HG02973 (cell line): ENCODE results near the gene APBB2.
"Not testable (repeated sequence)": the region's sequence is repeated elsewhere in the genome, so short reads cannot be mapped to it uniquely, and the experiment has no call there.

Experiments
- ATAC-seq: cut with Tn5 transposase; IDR thresholded peaks from one replicate; pipeline ENCODE4 v1.9.1; 2021; ENCODE audit warnings: moderate library complexity; ENCODE audit not compliant: unreplicated experiment

The APBB2 gene

DNA sequence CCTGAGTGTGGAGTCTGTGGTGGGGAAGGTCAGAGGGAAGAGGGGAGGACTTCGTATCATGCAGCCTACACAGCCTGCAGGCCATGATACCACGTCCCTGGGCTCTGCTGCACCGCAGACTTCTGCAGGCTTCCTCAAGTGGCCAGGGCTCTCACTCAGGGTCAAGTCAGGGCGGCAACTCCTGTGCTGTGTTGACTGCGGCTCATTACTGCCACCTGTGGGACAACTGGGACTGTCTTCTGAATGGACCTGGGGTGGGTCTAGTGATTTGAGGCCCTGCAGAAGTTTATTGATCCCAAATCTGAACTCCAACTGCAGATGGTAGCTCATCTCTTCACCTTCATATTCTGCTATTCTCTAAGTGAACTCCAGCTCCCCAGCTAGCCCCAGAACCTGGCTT is 297.5 kb downstream of the APBB2 start:
- ATAC-seq: peak; percentile 92

GRCh38 chr4:40916218-40916555 is 298.2 kb downstream of the APBB2 start:
- no peak for ATAC-seq

DNA sequence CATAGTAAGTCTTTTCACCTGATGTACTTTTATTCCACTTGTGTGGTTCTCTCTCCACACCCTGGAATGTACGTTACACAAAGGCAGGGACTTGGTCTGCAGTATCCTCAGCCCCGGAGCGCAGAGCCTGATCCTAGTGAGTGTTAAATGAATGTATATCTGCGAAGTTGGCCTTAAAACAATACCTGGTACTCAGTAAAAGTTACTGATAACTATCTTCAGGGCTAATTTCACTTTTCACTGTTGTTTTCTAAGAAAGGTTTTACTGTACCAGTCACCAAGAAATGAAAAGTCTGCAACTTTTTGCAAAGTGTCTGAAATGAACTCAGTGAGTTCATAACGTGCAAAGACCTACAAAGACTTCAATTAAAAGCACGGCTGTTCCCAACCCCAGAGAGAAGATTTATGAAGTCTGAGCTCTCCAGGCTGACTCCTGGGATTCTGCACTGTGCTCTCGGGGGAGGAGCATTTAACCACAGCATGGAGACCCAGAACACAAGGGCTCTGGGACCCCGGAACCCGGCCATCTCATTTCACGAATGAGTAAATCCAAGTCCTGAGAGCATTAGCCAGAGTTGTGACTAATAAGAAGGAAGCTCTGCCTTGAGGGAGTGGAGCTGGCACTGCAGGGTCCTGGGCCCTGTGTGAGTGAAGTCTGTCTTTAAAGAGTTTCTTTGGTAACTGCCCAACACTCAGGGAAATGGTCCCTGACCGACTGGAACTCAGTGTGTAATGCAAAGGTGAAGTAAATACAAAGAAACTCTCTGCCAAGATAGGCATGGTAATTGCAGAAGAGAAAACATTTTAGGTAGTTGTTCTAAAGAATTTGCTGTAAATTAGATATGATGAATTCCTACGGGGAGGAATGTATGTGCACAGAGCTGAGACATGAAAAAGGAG is 298.8 kb downstream of the APBB2 start:
- no peak for ATAC-seq

DNA sequence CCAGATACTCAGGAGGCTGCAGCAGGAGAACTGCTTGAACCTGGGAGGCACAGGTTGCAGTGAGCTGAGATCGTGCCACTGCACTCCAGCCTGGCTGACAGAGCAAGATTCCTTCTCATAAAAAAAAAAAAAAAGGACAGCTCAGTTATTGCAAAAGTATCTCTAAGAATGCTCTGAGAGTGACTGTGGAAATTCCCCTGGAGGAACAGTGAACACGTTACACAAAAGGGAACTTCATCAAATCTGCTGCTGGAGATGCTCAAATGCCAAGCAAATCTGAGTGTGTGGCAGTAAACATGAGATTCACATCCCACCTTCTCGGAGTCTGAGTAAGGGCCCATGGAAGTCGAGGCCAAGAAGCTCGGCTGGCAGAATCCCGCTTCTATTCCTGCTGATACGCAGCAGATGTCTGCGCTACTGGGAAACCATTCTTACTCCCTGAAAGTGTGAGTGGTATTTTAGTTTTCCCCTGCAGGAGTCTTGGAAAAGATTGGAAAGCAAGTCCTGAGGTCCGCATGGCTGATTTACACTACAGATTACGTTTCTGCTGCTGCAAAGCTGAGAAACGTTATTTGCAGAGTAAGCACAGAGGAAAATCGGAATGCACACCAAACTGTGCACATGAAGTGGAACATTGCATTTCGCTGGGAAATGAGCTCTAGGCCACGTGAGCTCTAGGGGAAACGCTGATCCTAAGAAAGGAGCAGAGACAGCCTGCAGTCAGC is 301.7 kb downstream of the APBB2 start:
- ATAC-seq: no peak

DNA sequence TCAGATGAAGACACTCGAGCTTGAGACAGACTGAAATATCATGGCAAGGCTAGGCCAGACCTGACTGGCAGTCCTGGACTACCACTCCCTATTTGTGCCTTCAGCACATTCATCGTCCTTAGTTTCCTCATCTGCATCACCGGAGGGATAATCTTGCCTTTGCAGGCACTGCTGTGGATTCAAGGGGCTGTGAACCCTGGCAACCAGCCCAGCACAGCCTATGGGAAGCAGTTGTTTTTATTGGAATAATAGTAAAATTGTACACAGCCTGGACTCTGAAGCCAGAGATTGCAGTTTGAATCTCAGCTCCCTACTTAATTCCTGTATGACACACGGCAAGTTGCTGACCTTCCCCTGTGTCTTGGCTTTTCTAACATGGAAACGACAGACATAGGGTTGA is 303.6 kb downstream of the APBB2 start:
- ATAC-seq: no peak

DNA sequence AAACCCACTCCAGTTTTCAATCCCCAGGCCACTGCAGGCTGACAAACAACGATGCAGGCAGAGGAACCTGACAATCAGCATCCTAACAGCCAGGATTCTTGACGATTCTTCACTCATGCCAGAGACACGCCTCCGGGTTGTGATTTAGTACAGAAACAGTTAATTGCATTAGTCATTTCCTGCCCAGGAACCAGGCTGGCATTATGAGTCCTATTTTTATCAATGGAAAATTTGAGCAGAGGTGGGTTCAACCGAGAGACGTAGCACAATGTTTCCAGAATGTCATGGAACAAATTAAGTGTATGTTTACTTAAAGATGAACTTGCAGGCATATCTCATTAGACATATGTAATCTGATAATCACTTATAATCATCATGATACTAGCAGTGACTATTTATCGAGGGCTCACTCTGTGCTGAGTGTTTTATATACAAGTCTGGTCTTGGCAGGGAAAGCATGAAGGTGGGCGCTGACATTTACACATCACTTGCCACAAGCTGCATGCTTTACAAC is 304.9 kb downstream of the APBB2 start:
- ATAC-seq: no peak

- peak; percentile 90 for ATAC-seq
Measured at GRCh38 chr4:40908702-40909362, 305.5 kb downstream of the APBB2 start.

DNA sequence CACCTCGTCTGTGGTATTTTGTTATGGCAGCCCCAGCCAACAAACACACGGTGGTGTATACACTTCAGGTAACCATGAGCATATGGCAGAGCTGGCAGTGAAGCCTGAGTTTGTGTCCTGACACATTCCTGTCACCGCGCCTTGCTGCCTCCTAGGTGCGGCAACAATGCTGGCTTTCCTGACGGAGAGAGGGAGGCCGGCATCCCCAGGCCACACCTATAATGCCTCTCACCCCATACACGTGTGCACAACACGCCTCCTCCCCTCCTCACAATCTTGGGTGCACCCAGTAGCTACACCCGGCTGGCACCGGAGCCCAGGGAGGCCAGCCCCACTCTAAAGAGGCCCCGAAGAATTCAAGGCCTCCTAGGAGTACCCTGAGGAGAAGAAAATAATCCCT is 306.0 kb downstream of the APBB2 start:
- ATAC-seq: no peak

DNA sequence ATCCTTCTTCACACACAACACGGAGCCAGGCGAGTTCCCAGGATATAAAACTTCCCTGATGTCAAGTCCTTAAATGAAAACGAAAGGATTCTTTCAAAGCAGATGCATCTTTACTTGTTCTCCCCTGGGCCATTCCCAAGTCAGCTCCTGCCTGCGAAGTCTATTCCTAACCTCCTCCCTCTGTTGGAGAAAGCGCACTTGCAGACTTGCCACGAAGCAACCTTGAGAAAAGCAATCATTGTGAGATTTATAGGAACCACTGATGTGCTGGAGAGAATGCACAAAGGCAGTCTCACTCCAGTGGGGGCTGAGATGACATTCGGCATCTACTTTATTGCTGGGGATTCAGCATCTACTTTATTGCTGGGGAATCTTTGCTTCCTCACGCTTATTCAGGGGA is 308.9 kb downstream of the APBB2 start:
- no peak for ATAC-seq

DNA sequence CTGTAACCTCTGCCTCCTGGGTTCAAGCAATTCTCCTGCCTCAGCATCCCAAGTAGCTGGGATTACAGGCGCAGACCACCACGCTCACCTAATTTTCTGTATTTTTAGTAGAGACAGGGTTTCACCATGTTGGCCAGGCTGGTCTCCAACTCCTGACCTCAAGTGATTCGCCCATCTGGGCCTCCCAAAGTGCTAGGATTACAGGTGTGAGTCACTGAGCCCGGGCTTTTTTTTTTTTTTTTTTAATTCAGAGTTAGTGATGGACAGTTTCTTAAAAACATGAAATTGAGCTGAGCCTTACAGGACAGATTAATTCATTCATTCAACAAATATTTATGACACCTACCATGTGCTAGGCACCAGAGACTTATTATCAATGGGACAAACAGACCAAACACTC is 313.8 kb downstream of the APBB2 start:
- not testable (repeated sequence) for ATAC-seq

DNA sequence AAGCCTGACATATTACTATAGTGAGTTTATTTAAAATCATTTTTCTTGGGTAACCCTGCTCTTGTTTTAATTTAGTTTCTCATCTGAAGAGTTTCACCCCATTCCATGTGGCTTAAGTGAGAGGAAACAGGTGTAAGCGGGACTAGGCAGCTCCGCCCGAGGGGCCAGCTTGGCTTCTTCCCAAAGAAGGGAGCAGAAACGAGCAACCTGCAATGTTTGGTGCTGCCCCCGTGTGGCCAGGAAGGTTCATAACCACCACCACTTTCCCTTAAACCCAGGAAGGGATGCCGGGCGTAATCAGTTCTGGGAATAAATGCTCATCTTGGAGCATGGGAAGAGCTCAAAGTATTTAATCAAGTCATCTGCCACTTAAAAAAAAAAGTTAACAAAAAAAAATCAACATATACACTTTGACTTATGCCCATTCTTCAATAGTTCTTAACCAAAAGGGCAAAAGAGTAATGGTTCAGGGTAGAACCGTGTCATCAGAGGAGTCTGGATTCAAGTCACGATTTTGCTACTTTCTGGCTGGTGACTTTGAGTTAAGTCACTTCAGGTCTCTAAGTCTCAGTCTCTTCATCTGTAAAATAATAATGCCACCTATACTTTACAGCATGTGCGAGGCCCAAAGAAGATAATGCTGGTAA is 316.7 kb downstream of the APBB2 start:
- ATAC-seq: peak; percentile 59

DNA sequence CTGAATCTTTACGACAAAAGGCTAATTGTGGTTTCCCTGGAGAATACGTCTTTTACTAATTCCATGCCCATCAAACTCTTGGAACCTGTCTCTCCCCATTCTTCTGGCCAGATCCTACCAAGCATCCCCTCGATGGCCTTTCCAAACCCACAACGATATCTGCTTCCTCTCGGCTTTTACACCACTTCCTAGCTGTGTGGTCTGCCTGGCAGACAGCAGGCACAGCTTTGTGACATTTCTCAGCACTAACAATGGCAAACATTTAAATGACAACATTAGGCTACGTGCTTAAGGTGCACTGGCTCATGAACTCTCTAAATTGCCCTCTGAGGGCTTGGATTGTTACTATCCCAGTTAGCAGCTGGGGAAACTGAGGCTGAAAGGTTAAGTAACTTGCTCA is 323.6 kb downstream of the APBB2 start:
- ATAC-seq: no peak

GRCh38 chr4:40890199-40890598 is 324.1 kb downstream of the APBB2 start:
- ATAC-seq: no peak

GRCh38 chr4:40888933-40889332 is 325.4 kb downstream of the APBB2 start:
- ATAC-seq: no peak

DNA sequence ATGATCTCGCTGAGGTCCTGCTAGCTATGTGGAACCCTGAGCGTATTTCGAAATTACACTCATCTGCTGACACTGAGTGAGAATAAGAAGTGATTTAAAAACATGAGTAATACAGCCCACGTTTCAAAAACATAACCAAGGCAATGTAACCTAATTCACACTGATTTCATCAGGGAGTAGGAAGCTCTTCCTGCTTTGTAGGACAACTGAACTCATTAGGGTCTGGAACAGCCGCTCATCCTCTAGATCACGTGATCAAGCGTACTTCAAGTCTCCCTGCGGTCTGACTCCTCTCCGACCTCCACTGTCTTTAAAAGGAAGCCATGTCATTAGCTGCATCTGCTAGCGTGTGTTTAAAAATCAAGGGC is 326.6 kb downstream of the APBB2 start:
- no peak for ATAC-seq

DNA sequence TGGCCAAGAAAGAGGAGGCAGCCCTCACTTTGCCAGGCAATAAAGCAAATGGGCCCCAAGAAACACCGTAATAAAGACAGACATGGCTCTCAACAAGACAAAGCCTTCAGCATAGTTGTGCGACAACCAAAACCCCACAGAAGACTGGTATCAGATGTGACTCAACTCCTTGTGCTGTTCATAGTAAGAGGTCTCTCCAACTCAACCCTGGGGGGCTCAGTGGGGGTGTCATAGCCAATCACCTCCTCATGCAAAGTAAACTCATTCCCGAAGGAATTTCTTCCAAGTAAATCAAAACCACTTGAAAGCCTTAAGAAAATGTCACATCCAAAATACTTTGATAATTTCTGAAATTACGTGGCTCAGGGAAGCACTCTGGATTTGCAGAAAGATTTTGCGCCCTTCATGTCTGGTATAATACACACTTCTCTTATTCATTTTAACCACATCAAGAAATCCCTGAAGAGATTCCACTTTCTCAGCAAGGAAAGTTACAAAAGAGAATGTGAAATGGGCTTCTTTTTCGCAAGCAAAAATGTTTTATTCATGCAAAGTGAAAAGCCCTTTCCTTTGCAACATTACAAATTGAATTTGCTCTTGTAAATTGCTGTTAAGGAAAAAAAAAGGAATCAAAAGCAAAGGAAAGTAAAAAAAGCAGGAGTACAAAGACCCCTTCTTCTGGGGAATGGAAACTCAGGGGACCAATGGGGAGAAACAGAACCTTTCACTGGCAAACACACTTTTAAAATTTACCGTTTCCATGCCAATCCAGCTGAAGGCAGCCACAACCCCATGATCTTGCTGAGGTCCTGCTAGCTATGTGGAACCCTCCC is 327.2 kb downstream of the APBB2 start:
- ATAC-seq: no peak

- ATAC-seq: no peak
Measured at GRCh38 chr4:40881851-40882250, 332.5 kb downstream of the APBB2 start.

- ATAC-seq: no peak
Measured at GRCh38 chr4:40881096-40881495, 333.2 kb downstream of the APBB2 start.

- no peak for ATAC-seq
Measured at GRCh38 chr4:40878548-40879055, 335.7 kb downstream of the APBB2 start.

DNA sequence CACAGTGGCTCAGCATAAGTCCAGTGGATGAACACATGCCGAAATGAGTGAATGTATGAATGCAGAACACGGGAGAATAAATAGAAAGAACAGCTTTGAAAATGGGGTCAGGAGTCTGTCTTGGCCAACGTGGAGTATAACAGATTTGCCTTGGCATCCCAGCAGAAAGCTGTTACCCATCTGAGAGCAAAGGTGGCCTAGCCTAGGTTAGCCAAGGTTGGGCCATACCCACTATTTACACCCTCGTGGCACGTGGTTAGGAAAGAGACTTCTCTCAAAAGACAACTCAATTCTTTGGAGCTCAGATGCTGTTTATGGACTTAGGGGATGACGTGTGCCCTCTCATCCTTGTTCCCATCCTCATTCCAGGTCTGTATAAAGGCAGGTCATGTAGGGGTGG is 337.3 kb downstream of the APBB2 start:
- ATAC-seq: no peak
